SHP77 treated with DMSO at 0.1 percent for 48 hours (cell line): Measurements from ENCODE around the gene GRAMD2A.
A peak's percentile ranks its signal among the peaks of the same experiment; 100 is the strongest.

ENCODE experiments used
- DNase-seq: peaks from one replicate; lab custom pipeline; 2025; lab: John Stamatoyannopoulos, UW

The GRAMD2A gene

DNA sequence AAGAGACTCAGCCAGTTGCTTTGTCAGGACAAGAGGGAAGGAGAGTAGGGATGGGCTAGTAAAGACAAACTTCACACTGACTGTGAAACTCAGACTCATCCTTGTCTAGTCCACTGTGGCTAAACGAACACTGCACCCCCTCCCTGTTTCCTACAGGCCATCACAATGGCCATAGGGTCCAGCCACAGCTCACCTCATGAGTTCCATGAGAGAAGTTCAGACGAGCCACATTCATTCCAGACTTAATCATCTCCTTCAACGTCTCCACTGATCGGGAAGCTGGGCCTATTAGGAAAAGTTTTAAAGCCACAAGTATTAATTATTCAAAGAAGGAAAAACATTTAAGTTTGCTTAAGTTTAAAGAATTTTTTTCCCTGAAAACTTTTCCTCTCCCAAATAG lies 19.6 kb upstream of the GRAMD2A start:
- no peak for DNase-seq

DNA sequence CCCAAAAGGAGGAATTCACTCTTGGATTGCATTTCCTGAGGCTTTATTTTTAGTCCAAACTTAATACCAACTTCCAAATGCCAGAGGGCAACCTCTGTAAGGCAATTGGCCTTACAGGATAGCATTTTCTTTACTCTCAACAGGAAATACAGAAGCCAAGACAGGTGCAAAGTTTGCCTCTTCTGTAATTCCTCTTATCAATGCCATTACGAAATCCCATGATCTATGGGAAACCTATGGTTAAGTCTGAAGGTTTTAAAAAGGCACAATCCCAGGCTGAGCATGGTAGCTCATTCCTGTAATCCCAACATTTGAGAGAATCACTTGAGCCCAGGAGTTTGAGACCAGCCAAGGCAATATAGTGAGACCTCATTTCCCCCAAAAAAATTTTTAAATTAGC lies 18.5 kb upstream of the GRAMD2A start:
- DNase-seq, result no peak

DNA sequence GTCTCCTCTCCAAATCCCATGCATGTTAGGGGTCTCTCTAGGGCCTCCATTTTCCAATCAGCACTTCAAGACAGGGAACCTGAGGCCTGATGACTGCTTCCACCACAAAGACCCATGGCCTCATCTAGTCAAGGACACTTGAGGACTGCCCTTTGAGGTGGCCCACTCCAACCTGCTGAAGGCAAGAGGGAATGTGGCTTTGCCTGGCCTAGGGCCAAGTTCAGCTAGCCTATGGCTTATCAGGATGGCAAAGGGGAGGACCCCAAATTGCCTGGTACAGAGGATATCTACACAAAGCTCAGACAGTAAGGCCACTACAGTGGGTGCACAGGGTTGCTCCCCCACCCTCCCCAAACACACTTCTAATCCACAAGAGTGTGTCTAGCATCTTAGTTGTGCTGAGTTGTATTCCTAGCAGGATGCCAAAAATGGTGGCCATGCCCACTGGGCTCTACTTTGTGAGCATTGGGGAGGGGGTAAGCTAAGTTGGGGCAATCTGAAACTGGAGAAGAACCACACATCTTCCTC lies 10.0 kb upstream of the GRAMD2A start:
- DNase-seq, result no peak

DNA sequence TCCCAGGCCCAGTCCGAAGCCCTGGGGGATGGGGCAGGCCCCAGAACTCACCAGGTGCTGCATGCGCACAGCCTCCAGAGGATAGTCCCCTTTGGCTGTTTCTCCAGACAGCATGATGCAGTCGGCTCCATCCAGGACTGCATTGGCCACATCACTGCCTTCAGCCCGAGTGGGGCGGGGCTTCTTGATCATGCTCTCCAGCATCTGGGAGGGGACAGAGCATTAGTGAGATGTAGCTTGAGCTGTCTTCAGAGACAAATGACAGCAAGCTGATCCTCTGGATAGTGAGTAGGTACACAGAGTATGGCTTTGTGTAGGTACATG lies 9.1 kb upstream of the GRAMD2A start:
- no peak for DNase-seq

DNA sequence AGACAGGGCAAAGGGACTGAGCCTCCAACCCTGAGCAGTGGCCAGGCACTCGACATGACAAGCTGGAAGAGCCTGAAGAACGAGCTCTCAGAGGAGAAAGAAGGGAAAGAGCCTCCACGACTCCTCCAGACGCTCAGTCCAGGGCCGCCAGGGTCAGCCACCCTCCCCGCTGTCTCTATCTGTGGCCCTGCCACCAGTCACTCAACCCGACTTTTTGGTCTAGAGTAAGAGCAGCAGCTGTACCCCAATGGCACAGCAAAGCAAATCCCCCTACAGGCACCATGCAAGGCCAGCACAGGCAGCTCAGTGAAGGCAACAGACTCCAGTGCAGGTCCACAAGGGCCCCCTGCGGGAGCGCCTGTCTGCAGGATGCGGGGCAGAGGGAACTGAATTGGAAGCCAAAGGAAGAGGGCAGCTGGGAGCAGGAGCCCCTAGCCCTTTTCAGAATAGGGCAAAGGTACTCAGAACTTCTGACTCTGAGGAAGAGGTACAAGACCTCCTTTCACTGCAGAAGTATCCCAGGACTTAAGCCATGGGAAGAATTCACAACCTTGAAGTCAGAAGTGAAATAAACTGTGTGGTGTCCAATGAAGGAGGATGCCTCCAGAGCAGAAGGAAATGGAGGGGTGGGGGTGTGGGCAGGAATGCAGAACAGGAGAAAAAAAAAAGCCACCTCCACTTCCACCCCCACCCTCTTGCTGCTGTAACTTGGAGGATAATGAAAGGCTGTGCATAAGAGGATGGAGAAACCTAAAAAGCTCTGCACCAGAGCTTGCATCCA lies 8.5 kb upstream of the GRAMD2A start:
- no peak for DNase-seq

DNA sequence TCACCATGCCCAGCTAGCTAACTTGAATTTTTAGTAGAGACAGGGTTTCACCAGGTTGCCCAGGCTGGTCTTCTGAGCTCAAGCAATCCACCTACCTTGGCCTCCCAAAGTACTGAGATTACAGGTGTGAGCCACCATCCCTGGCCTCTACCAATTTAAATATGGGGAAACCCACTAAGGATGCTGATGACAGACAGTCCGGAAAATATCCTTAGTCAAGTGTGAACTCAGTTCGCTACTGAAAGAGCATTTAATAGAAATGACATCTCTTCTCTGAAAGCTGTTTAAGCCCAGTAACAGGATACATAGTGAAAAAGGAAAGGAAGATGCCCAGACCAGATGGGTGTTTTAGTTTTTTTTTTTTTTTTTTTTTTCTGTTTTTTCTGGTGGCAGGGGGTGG lies 7.7 kb upstream of the GRAMD2A start:
- no peak for DNase-seq

DNA sequence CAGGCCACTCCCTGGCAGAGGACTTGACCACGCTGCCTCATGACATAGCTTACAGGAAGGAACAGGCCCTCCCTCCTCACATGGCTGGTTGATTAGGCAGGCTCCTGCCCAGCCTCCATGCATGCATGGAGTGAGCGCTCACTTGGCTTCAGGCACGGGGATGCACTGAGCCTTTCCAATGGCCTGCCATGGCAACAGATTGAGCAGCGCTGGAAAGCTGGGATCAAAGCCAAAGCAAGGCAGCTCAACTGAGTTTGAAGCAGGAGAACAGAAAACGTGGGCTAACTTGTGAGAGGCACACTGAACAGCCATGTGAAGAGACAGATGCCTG lies 5.9 kb upstream of the GRAMD2A start:
- DNase-seq, result no peak

DNA sequence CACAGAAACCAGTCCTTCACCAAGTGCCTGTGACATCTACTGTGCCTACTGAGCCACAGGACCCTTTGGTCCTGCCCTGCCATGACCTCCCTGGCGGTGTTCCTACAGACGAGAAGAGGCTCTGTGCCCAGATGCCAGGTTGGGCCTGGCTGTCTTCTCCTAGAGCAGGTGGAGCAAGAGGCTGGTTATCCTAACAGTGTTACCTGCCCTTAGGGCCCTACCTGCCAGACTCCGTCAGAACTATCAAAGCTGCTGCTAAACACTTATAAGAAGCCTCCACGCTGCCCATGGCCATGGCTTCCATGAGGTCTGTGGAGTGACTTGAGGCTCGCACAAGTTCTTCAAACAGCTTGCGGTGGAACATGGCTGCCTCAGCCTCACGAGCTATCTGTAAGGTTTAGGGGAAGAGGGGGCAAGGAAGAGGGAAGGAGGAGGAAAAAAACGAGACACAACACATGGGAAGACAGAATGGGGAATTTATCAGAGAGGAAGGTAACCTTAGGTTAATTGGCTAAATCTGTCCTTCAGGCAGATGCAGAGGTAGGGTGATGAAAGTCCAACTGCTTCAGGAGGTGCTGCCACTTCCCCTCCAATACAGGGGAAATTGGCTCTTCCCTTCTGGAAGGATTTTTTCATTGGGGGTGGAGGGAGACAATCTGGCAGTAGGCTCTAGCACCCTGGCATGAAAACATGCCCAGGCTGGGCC lies 5.4 kb upstream of the GRAMD2A start:
- DNase-seq, result no peak

DNA sequence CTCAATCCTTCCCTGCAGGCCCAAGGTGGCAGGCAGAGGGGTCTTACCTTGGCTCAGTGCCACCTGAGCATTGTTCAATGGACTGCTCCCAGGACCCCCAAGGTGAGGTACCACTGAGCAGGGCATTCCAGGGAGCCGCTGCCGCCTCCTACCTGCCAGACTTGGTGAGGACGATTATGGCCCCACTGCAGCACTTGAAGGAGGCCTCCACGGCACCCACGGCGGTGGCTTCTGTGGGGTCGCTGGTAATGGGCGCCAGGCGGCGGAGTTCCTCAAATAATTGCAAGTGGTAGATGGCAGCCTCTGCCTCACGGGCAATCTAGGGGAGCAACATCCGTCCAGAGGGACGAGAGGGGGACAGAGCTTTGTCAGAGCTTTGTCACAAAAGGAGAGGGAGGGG lies 4.7 kb upstream of the GRAMD2A start:
- no peak for DNase-seq

DNA sequence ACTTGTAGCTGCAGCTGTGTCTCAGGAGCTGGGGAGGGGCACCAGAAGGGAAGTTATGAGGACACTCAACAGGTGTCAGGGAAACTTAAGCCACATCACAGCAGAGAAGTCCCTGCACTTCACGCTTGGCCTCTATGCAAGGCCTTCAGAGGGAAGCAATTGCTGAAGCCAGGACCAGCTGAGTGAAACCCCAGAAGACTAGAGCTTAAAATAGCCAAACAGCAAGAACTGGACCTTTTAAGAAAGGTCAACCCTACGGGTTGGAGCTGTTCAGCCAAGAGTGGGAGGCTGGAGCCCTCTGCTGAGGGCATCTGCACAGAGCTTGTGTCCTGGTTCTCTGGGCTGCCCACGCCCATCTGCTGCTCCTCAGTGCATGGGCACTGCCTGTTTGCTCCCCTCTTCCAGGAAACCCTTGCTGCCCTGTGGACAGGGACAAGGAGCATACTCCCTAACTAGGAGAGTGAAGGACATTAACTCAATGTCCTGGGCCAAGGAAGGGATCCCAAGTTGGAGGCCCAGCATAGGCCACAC lies 3.9 kb upstream of the GRAMD2A start:
- DNase-seq, result no peak

DNA sequence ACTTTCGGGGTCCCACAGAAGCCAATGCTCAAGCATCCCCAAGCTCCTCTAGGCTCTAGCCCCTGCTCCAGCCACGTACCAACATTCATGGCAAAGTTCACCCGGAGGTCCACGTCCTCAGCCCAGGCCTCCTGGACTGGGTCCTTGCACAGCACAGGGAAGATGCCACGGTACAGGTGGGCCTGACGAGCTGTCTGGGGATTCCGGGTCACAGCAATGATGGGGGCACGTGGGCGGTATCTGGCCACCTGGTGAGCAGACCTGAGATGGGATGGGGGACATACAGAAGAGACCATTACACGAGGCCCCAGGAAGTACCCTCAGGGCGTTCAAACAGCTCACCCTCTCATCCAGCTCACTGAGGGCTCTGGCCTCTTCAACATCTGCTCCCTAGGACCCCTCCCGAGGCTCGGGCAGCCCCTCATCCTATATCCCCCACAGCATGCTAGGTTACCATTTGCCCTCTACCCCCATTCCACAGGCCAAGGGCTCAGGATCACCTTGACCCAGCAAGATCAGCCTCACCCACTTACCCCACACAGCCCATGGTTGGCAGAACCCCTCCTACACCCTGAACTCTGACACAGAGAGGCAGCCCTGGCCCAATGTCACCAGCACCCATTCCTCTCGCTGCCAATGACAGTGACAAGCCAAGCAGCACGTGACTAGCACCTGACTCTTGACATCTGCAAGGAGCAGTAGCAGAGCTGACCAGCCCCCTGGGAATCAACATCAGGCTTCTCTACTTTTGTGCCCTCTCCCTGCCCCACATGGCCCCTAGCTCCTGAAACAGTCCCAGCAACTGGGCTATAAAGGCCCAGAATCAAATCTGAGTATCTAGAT lies 3.0 kb upstream of the GRAMD2A start:
- no peak for DNase-seq

DNA sequence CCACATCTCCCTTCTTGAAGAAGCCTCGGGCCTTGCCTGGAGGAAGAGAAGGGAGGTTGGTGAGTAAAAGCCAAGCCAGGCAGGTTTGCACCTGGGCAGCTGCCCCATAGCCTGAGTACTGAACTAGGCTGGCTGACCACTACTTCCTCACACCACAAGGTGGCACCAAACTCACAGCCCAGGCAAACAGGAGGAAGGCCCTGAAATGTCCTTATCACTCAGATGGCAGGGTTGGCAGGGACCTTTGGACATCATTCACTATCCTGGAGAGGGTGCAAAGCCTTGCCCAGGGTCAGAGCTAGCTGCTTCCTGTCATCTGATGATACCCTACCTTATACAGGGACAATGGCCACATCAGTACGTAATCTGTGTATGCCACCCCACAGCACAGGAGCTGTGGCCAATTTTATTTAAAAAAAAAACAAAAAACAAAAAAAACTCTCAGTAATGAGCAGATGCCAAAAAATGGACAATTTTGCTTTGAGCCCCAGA lies 2.2 kb upstream of the GRAMD2A start:
- DNase-seq, result peak; percentile 41

DNA sequence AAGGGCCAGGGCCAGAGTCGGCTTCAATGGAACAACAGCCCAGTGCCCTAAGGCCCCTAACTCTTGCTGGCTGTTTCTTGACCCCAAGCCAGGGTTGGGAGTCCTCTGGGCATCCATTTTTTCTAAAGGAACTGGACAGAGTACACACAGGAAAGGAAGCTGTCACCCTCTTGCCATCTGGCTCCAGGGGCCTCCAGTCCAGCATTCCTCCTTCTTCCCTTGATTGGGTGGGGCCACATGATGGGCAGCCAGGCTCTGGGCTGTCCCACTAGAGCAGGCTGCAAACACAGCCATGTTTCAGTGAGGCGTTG lies 1.6 kb upstream of the GRAMD2A start:
- no peak for DNase-seq

DNA sequence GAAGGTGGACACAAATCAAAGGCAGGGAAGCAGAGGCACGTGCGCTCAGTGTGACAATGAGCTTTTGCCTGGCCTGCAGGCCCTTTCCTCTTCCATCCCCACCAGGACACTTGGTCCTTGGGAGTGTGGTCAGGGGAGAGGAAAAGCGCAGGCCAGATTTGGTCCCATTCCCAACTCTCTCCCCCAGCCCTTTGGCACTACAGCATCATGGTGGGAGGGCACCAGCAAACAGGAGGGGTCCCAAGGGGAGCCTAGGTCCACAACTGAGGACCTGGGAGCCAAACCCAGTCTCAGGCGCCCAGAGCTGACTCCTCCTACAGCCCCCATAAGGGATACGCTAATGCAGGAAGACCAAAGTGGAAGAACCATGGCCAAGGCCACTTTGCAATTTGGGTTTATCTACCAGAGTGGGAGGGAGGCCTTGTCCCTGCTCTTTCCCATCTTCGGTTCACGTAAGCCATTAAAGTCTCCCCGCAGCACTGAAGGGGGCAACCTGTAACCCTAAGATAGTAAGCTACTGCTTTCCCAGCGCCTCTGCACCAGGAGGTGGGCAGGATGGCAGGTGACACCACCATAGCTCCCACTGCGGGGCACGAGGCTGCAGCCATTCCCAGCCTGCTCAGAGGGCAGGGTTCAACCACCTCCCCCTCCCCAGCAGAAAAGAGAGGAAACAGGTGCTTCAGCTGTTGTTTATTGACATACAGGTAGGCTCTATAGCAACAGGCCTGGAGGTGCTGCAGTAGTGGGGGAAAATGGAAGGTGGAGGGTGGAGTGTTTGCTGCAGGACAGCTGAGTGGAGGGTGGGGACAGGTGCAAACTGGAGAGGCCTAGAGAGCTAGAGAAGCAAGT lies 993 bp upstream of the GRAMD2A start:
- DNase-seq, result no peak

DNA sequence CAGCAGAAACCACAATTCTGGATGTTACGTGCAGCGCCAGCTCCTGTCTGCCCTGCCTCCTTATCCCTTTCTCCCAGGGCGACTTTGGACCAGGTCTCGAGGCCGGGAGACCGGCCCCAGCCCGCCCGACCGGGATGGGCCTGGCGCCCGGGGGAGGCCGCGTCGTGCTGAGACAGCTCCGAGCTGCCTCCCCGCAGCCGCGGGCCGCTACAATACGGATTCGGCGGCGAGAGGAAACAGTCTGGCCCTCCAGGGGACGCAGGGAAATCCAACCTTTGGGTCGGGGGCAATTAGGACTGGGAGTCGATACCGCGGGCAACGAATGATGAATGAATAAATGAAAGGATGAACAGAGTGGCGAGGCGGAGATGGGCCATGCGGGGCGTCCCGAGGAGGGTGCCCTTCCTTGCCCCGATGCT lies 537 bp downstream of the GRAMD2A start:
- no peak for DNase-seq

DNA sequence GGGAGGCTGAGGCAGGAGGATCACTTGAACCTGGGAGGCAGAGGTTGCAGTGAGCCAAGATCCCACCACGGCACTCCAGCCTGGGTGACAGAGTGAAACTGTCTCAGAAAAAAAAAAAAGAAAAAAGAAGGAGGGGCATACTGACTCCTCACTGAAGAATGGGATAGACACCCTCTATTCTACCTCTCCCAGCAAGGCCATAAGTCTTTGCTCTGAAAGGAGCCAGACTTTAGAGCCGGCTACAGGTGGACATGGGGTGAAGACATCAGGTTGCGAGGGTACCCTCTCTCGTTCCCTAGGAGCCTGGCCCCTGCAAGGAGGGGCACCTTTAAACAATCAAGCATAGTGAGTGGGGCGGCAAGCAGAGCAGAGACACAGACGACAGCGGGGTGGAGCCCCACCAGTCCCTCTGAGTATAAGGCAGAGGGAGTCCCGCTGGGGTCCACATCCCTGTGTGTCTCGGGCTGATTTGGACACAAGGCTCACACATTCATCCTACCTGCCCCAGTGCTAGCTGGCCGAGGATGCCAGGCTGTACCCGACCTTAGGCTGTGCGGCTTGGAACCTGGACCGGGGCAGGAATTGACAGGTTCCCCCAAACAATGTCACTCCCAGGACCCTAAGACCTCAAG lies 1.1 kb downstream of the GRAMD2A start:
- no peak for DNase-seq

DNA sequence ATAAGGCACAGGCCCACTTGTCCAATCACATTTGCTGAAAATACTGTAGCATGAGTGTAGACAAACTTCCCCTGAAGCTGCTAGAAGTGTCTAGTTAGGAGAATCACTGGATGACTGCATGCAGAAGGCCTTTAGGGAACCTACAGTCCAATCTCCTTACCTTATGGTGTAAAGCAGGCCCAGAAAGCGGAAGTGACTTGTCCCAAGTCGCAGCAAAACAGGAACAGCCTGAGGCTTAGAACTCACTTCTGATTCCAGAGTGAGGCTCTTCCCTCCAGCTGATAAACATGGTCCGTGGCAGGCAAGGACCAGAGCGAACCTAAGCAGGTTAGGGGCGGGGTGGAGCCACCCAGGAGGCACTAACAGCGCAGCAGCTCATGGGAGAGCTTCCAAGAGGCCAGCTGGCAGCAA lies 2.5 kb downstream of the GRAMD2A start:
- DNase-seq, result no peak

DNA sequence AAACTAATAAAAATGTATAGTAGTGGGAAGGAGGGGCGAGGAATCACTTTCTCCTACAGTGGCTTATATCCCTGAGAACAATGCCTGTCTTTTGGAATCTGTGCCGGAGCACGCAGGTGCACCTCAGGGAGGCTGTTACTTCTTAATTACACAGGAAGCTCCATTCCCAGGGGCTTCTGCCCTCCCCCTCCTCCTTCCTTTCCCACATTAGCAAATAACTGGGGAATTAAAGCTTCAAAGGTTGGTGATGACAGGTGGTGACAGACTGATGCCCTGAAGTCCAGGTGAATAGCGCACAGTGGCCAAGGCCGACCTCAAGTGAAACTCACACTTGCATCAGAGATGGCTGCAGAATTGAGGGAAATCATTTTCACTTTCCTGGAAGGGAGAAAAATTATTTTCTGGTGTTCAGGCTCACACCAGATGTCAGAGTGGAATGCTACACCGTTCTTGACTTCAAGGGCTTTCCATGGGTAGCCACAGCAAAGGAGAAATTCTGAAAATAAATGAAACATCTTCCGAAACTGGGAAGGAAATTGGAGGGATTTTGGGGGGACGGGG lies 3.7 kb downstream of the GRAMD2A start:
- no peak for DNase-seq

DNA sequence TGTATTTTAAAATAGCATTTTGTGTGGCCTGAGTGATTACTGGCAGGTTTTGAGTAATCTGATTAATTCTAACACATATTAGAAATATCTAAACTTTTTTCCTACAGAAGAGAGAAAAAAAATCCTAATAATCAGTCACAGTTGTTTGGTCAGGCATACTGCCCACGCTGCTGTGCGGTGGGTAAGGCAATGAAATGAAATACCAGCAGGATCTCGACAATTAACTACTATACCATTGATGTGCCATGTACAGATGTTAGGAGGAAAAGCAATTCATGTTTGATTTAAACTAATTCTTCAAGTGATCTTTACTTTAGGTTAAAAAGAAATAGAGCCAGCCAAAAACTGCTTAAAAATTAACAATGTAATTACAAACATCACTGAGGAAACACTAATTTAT lies 5.2 kb downstream of the GRAMD2A start:
- DNase-seq, result no peak

DNA sequence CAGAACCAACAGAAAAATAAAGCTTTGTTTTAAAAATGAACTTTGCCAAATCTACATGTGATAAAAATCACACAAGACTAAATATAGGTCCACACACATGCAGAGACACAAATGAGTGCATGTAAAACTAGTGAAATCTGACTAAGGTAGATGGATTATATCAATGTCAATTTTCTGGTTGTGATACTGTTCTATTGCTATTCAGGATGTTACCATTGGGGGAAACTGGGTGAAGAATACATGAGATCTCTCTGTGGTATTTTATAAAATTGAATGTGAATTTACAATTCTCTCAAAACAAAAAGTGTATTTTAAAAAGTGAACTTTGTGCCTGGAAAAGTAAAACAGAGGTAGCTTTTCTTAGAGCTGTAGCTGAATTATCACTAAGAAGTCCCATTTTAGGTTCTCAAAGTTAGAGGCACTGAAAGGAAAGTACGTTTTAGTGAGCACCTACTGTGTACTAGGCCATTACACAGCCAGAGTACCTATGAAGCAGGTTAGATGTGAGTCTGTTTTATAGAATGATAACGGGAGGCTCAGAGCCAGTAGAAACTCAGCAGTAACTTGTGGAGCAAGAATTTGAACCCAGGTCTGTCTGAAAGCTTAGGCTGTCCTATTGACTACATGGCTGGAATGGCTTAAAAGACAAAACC lies 8.2 kb downstream of the GRAMD2A start:
- DNase-seq, result no peak
